ENCODE measurements around the gene SEMA3E.

The SEMA3E gene

GRCh38 chr7:83520726-83521125 lies 128.2 kb downstream of the SEMA3E start:
- H3K9me3 ChIP-seq (ENCODE audit: control insufficient read depth, low read length) = no peaks in the 10 kb centered on the region
- no peaks in the 10 kb centered on the region for H3K36me3 ChIP-seq (ENCODE audit: control insufficient read depth, insufficient read depth, low read length, severe bottlenecking)

GRCh38 chr7:83519240-83519639 lies 129.7 kb downstream of the SEMA3E start:
- Histone ChIP-seq H3K4me1 (ENCODE audit: control insufficient read depth, insufficient read depth, low read length) (no peaks in the 10 kb centered on the region), H3K27me3 (replicated peaks; ENCODE audit: control insufficient read depth, insufficient read depth, low read length) (no peaks in the 10 kb centered on the region), H3K9me3 (ENCODE audit: control insufficient read depth, low read length) (no peaks in the 10 kb centered on the region), H3K36me3 (ENCODE audit: control insufficient read depth, insufficient read depth, low read length, severe bottlenecking) (no peaks in the 10 kb centered on the region), H3K4me3 (ENCODE audit: low read length) (no peak overlapping the region), H3K9ac (ENCODE audit: low read length) (no peak overlapping the region)
- DNase-seq (ENCODE audit: low read depth) = peak; percentile 21

More at GRCh38 chr7:83520726-83521125, 128.2 kb downstream of the SEMA3E start:
- Histone ChIP-seq H3K9ac (ENCODE audit: low read length) (no peak overlapping the region), H3K4me3 (ENCODE audit: low read length) (no peak overlapping the region), H3K4me1 (ENCODE audit: control insufficient read depth, insufficient read depth, low read length) (no peaks in the 10 kb centered on the region), H3K27me3 (replicated peaks; ENCODE audit: control insufficient read depth, insufficient read depth, low read length) (no peaks in the 10 kb centered on the region)
- DNase-seq (ENCODE audit: low read depth) = no peak

- H3K36me3 ChIP-seq (ENCODE audit: control insufficient read depth, insufficient read depth, low read length, severe bottlenecking) = no peaks in the 10 kb centered on the region
- no peaks in the 10 kb centered on the region for H3K4me1 ChIP-seq (ENCODE audit: control insufficient read depth, insufficient read depth, low read length)
- no peak for DNase-seq (ENCODE audit: low read depth)
- no peaks in the 10 kb centered on the region for H3K27me3 ChIP-seq (replicated peaks; ENCODE audit: control insufficient read depth, insufficient read depth, low read length)
- H3K4me3 ChIP-seq (ENCODE audit: low read length) = no peak overlapping the region
- H3K9me3 ChIP-seq (ENCODE audit: control insufficient read depth, low read length) = no peaks in the 10 kb centered on the region
- no peak overlapping the region for H3K9ac ChIP-seq (ENCODE audit: low read length)
These were observed 131.8 kb downstream of the SEMA3E start for GRCh38 chr7:83517035-83517700.

DNA sequence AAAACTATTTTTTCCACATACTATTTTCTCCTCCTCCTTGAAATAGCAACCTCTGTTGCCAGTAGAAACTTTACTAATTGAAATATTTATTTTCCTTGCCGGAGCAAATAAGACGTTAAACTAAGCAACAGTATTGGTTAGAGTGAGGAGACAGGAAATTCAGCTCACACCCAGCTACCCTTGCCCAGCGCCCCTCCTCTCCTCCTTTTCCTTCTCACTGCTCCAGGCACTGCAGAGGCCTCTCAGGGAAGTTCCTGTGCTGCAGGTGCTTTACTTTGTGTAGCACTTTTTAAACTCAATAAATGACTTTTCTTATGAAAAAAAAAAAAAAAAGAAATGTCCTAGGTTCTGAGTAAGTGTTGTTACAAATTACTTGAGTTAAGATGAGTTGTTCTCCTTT lies 134.0 kb downstream of the SEMA3E start:
- H3K36me3 ChIP-seq (ENCODE audit: control insufficient read depth, insufficient read depth, low read length, severe bottlenecking) = no peaks in the 10 kb centered on the region
- no peak for DNase-seq (ENCODE audit: low read depth)

GRCh38 chr7:83509255-83510021 lies 139.5 kb downstream of the SEMA3E start:
- no peaks in the 10 kb centered on the region for H3K9me3 ChIP-seq (ENCODE audit: control insufficient read depth, low read length)
- no peak for DNase-seq (ENCODE audit: low read depth)
- no peaks in the 10 kb centered on the region for H3K27me3 ChIP-seq (replicated peaks; ENCODE audit: control insufficient read depth, insufficient read depth, low read length)
- H3K4me1 ChIP-seq (ENCODE audit: control insufficient read depth, insufficient read depth, low read length) = no peaks in the 10 kb centered on the region
- H3K4me3 ChIP-seq (ENCODE audit: low read length) = no peak overlapping the region
- no peaks in the 10 kb centered on the region for H3K36me3 ChIP-seq (ENCODE audit: control insufficient read depth, insufficient read depth, low read length, severe bottlenecking)
- no peak overlapping the region for H3K9ac ChIP-seq (ENCODE audit: low read length)

More for the DNA sequence above, 134.0 kb downstream of the SEMA3E start:
- Histone ChIP-seq H3K9me3 (ENCODE audit: control insufficient read depth, low read length) (no peaks in the 10 kb centered on the region), H3K9ac (ENCODE audit: low read length) (no peak overlapping the region), H3K4me3 (ENCODE audit: low read length) (no peak overlapping the region), H3K4me1 (ENCODE audit: control insufficient read depth, insufficient read depth, low read length) (no peaks in the 10 kb centered on the region), H3K27me3 (replicated peaks; ENCODE audit: control insufficient read depth, insufficient read depth, low read length) (no peaks in the 10 kb centered on the region)

- Histone ChIP-seq H3K4me1 (ENCODE audit: control insufficient read depth, insufficient read depth, low read length) (peaks cover 8% of the 10 kb centered on the region), H3K27me3 (replicated peaks; ENCODE audit: control insufficient read depth, insufficient read depth, low read length) (no peaks in the 10 kb centered on the region), H3K9me3 (ENCODE audit: control insufficient read depth, low read length) (no peaks in the 10 kb centered on the region), H3K9ac (ENCODE audit: low read length) (no peak overlapping the region), H3K36me3 (ENCODE audit: control insufficient read depth, insufficient read depth, low read length, severe bottlenecking) (no peaks in the 10 kb centered on the region), H3K4me3 (ENCODE audit: low read length) (no peak overlapping the region)
- no peak for DNase-seq (ENCODE audit: low read depth)
These were observed 144.6 kb downstream of the SEMA3E start for GRCh38 chr7:83504330-83504729.

DNA sequence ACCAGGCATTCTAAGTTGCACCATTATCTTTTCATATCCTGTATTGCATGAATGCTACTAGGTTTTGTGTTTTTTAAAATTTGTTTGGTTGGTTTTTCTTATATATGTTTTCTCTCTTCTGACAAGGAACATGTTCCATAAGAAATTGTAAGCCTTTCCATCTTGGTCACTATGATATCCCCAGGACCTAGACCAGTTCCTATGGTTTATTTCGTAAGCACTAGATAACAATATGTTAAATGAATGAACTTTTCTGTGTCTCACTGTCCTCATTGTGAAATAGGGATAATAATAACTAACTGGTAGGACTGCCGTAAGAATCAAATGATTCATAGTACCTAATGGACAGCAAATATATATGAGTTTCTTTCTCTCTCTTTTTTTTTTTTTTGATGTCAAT lies 146.3 kb downstream of the SEMA3E start:
- Histone ChIP-seq H3K4me3 (ENCODE audit: low read length) (peak overlapping the region; percentile 26), H3K9ac (ENCODE audit: low read length) (no peak overlapping the region), H3K4me1 (ENCODE audit: control insufficient read depth, insufficient read depth, low read length) (peaks cover 8% of the 10 kb centered on the region), H3K27me3 (replicated peaks; ENCODE audit: control insufficient read depth, insufficient read depth, low read length) (no peaks in the 10 kb centered on the region), H3K36me3 (ENCODE audit: control insufficient read depth, insufficient read depth, low read length, severe bottlenecking) (no peaks in the 10 kb centered on the region), H3K9me3 (ENCODE audit: control insufficient read depth, low read length) (no peaks in the 10 kb centered on the region)
- no peak for DNase-seq (ENCODE audit: low read depth)

- DNase-seq (ENCODE audit: low read depth) = no peak
- Histone ChIP-seq H3K4me1 (ENCODE audit: control insufficient read depth, insufficient read depth, low read length) (peaks cover 4% of the 10 kb centered on the region), H3K9me3 (ENCODE audit: control insufficient read depth, low read length) (no peaks in the 10 kb centered on the region), H3K9ac (ENCODE audit: low read length) (no peak overlapping the region), H3K27me3 (replicated peaks; ENCODE audit: control insufficient read depth, insufficient read depth, low read length) (no peaks in the 10 kb centered on the region), H3K4me3 (ENCODE audit: low read length) (no peak overlapping the region), H3K36me3 (ENCODE audit: control insufficient read depth, insufficient read depth, low read length, severe bottlenecking) (no peaks in the 10 kb centered on the region)
These were observed 154.3 kb downstream of the SEMA3E start for GRCh38 chr7:83494683-83495082.

DNA sequence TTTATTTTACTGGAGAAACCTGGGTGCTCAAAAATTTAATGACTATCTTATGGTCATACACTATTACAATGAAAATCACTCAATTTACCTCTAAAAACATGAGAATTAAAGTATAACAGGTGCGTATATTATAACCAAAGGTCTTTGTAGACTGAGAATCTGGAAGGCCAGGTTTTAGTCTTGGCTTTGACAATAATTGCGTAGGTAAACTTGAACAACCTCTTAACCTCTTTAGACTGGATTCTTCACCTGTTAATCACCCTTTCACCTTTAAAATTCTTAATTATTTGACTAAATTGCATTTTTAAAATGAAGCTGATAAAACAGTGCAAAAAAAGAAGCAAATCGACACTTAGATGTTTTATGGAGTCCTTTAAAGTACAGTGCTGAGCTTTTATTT lies 156.1 kb downstream of the SEMA3E start:
- Histone ChIP-seq H3K4me3 (ENCODE audit: low read length) (no peak overlapping the region), H3K4me1 (ENCODE audit: control insufficient read depth, insufficient read depth, low read length) (peaks cover 4% of the 10 kb centered on the region), H3K36me3 (ENCODE audit: control insufficient read depth, insufficient read depth, low read length, severe bottlenecking) (no peaks in the 10 kb centered on the region), H3K27me3 (replicated peaks; ENCODE audit: control insufficient read depth, insufficient read depth, low read length) (no peaks in the 10 kb centered on the region), H3K9ac (ENCODE audit: low read length) (no peak overlapping the region), H3K9me3 (ENCODE audit: control insufficient read depth, low read length) (no peaks in the 10 kb centered on the region)
- no peak for DNase-seq (ENCODE audit: low read depth)

DNA sequence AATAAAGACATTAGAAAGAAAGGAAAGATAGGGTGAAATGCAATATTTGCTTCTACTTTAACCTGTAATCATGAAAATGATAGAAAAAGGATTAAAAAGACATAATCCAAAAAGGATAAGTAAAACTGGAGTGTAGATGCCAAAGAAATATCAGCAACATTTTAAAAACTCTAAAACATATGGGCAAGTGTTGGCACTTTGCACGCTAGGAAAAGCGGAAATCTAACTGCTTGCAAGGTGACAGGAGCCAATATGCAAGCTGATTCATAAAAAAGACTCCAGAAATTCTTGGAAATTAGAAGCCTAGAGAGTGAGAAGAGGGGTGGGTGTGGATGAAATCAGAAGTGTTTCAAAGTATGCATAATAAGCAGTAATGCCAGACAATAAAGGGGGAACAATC lies 161.1 kb downstream of the SEMA3E start:
- no peak overlapping the region for H3K9ac ChIP-seq (ENCODE audit: low read length)
- no peak overlapping the region for H3K4me3 ChIP-seq (ENCODE audit: low read length)
- H3K27me3 ChIP-seq (replicated peaks; ENCODE audit: control insufficient read depth, insufficient read depth, low read length) = no peaks in the 10 kb centered on the region
- H3K9me3 ChIP-seq (ENCODE audit: control insufficient read depth, low read length) = no peaks in the 10 kb centered on the region
- DNase-seq (ENCODE audit: low read depth) = no peak
- no peaks in the 10 kb centered on the region for H3K36me3 ChIP-seq (ENCODE audit: control insufficient read depth, insufficient read depth, low read length, severe bottlenecking)
- no peaks in the 10 kb centered on the region for H3K4me1 ChIP-seq (ENCODE audit: control insufficient read depth, insufficient read depth, low read length)

DNA sequence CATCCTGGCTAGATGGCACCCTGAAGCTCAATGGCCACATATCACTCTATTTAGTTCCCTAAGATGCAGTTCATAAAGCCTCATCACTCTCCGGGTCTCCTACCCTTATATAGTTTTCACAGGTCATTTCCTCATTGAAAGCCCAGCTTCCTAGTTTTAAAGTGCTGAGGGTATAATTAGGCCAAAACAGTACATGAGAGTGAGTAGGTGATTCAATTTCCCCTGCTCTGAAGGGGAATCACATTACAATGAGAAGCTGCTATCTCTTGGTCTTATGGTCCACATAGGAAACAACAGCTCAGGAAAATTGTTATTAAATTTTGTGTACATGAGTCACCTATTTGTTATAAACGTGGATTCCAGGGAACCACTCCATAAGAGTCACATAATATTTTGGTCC lies 162.0 kb downstream of the SEMA3E start:
- H3K36me3 ChIP-seq (ENCODE audit: control insufficient read depth, insufficient read depth, low read length, severe bottlenecking) = no peaks in the 10 kb centered on the region
- no peaks in the 10 kb centered on the region for H3K27me3 ChIP-seq (replicated peaks; ENCODE audit: control insufficient read depth, insufficient read depth, low read length)
- H3K4me1 ChIP-seq (ENCODE audit: control insufficient read depth, insufficient read depth, low read length) = no peaks in the 10 kb centered on the region
- H3K9ac ChIP-seq (ENCODE audit: low read length) = no peak overlapping the region
- DNase-seq (ENCODE audit: low read depth) = no peak
- H3K9me3 ChIP-seq (ENCODE audit: control insufficient read depth, low read length) = no peaks in the 10 kb centered on the region
- H3K4me3 ChIP-seq (ENCODE audit: low read length) = no peak overlapping the region
